B cell (primary cell): Measurements from ENCODE around the gene ZNF787. TPM values are rescaled to one million over a fixed set of nuclear protein-coding genes. Genes with fewer than 3 reads are reported as not detected.

ENCODE experiments used
- ATAC-seq: fragments of 200-7000 bp; cut with Tn5 transposase; one replicate; pipeline ENCODE4 v1.10.0; 2021; ENCODE audit warnings: low read depth, mild to moderate bottlenecking, moderate number of reproducible peaks, moderate library complexity
- CTCF ChIA-PET: fragments of 350-600 bp; sonication (Branson Sonifier 250); formaldehyde crosslinking; loops from one replicate; lab custom pipeline; 2021; ENCODE audit warnings: antibody characterized with exemption, inconsistent platforms; lab: Charles Lee
- POLR2A ChIA-PET: fragments of 350-600 bp; sonication (Branson Sonifier 250); formaldehyde crosslinking; loops from one replicate; lab custom pipeline; 2021; ENCODE audit warnings: antibody characterized with exemption; lab: Charles Lee
- DNase-seq: peaks from one replicate; pipeline ENCODE4 v3.0.0; 2013
- H2AFZ ChIP-seq: 2 replicates; pipeline ENCODE4 v1.6.1; 2012; ENCODE audit warnings: mild to moderate bottlenecking, low read depth, low read length; ENCODE audit not compliant: insufficient read depth, poor library complexity, severe bottlenecking
- H3K27ac ChIP-seq, 2 donors: 1 replicate in 1 of 2; 2 replicates in 1 of 2; pipeline ENCODE4 v1.5.1; 2012 to 2013; ENCODE audit warnings: low read length in 2 of 2, mild to moderate bottlenecking in 2 of 2, moderate library complexity in 1 of 2
- H3K27me3 ChIP-seq, 4 experiments: fragments of 200-600 bp in 1 of 4; sonication (generic) in 1 of 4; replicated peaks in 1 of 4; 1 replicate in 2 of 4; 2 replicates in 2 of 4; pipeline versions ENCODE4 v1.6.1 to v1.7.0; 2013 to 2016; ENCODE audit warnings: low read length in 3 of 4, mild to moderate bottlenecking in 2 of 4, mixed read lengths in 1 of 4, moderate library complexity in 1 of 4; ENCODE audit not compliant: insufficient read depth in 4 of 4, control insufficient read depth in 3 of 4; ENCODE audit errors: control extremely low read depth in 1 of 4
- H3K36me3 ChIP-seq, 2 experiments: replicated peaks in 1 of 2; 1 replicate in 1 of 2; 2 replicates in 1 of 2; pipeline versions ENCODE4 v1.6.1 to v1.7.1; 2013; ENCODE audit warnings: low read length in 1 of 2; ENCODE audit not compliant: insufficient read depth in 2 of 2, control insufficient read depth in 1 of 2; ENCODE audit errors: control extremely low read depth in 1 of 2, extremely low read depth in 1 of 2
- H3K4me1 ChIP-seq, 2 donors: fragments of 200-600 bp in 1 of 2; sonication (generic) in 1 of 2; 1 replicate in 1 of 2; 2 replicates in 1 of 2; pipeline versions ENCODE4 v1.5.1 to v1.6.1; 2013 to 2017; ENCODE audit warnings: low read length in 2 of 2; ENCODE audit not compliant: control insufficient read depth in 2 of 2, insufficient read depth in 2 of 2
- H3K4me2 ChIP-seq: replicated peaks from 2 replicates; pipeline ENCODE3; 2012; ENCODE audit warnings: mild to moderate bottlenecking, low read depth, low read length; ENCODE audit not compliant: poor library complexity, severe bottlenecking
- H3K4me3 ChIP-seq, 5 experiments: fragments of 200-600 bp in 1 of 5; sonication (generic) in 1 of 5; 1 replicate in 3 of 5; 2 replicates in 2 of 5; pipeline versions ENCODE4 v1.5.1 to v1.7.0; 2011 to 2016; ENCODE audit warnings: low read length in 4 of 5, mild to moderate bottlenecking in 4 of 5, low read depth in 2 of 5, control low read depth in 1 of 5, moderate library complexity in 1 of 5; ENCODE audit not compliant: insufficient read depth in 1 of 5; ENCODE audit errors: control extremely low read depth in 1 of 5, extremely low read depth in 1 of 5
- H3K79me2 ChIP-seq: fragments of 200-600 bp; sonication (generic); one replicate; pipeline ENCODE4 v1.6.0; 2016; ENCODE audit warnings: low read length; ENCODE audit not compliant: control insufficient read depth, insufficient read depth
- H3K9ac ChIP-seq: fragments of 200-600 bp; sonication (generic); 2 replicates; pipeline ENCODE4 v1.6.1; 2017; ENCODE audit warnings: mild to moderate bottlenecking, low read length, moderate library complexity
- H3K9me3 ChIP-seq, 3 donors: one replicate each; pipeline versions ENCODE4 v1.6.1 to v1.7.1; 2013; ENCODE audit warnings: low read length in 2 of 3; ENCODE audit not compliant: control insufficient read depth in 2 of 3, insufficient read depth in 1 of 3; ENCODE audit errors: control extremely low read depth in 1 of 3
- H4K20me1 ChIP-seq: 2 replicates; pipeline ENCODE4 v1.6.0; 2012; ENCODE audit warnings: mild to moderate bottlenecking, low read length; ENCODE audit not compliant: insufficient read depth, control insufficient read depth, poor library complexity, severe bottlenecking
- H3K27ac Mint-ChIP-seq: one replicate; pipeline ENCODE4 v1.8.0; 2021; ENCODE audit warnings: mixed read lengths
- H3K27me3 Mint-ChIP-seq: one replicate; pipeline ENCODE4 v1.8.0; 2021; ENCODE audit warnings: mixed read lengths
- H3K4me1 Mint-ChIP-seq: one replicate; pipeline ENCODE4 v1.8.0; 2021; ENCODE audit warnings: mixed read lengths
- H3K4me3 Mint-ChIP-seq: one replicate; pipeline ENCODE4 v1.8.0; 2021; ENCODE audit warnings: mixed read lengths
- H3K9me3 Mint-ChIP-seq: one replicate; pipeline ENCODE4 v1.8.0; 2022; ENCODE audit warnings: mixed read lengths; ENCODE audit not compliant: insufficient read depth
- CTCF ChIP-seq: fragments of 200-600 bp; IDR thresholded peaks from one replicate; pipeline ENCODE4 v1.8.0; 2022; ENCODE audit warnings: antibody characterized with exemption, mild to moderate bottlenecking
- EZH2 ChIP-seq: IDR thresholded peaks from 2 replicates; pipeline ENCODE4 v1.6.1; 2012; ENCODE audit warnings: borderline replicate concordance, low read depth, mild to moderate bottlenecking, moderate library complexity, low read length; ENCODE audit not compliant: insufficient read depth, poor library complexity, severe bottlenecking
- WGBS: methylation state at CpG from one replicate; pipeline ENCODE4 v1.1.5; 2013; ENCODE audit warnings: missing lambda C conversion rate; ENCODE audit not compliant: insufficient coverage; 5-methylcytosine and 5-hydroxymethylcytosine counted together
- intact Hi-C: fragments of 100-400 bp; cut with micrococcal nuclease; formaldehyde crosslinking; loops from one replicate; pipeline ENCODE4 v1.10.0; 2022
- polyA plus RNA-seq: library from polyadenylated mRNA; depleted of rRNA; stranded (reverse); fragments of >200 nt; gene quantifications from 2 replicates; pipeline ENCODE4 v1.2.3, GENCODE V29; 2012
- total RNA-seq, 2 donors: library from RNA; stranded (reverse); fragments of 120-200 nt in 1 of 2; gene quantifications; 1 replicate in 1 of 2; 2 replicates in 1 of 2; pipeline versions ENCODE4 v1.2.3 to v1.2.4, GENCODE V29; 2013 to 2022

The ZNF787 gene
- total and polyA plus RNA-seq, 2 donors (not counting 1 experiment from before 2014, with no cell fraction given): 19.6 to 47.9 TPM

- peaks cover 29 to 45% of the 10 kb centered on the region in 2 donors for H3K4me1 ChIP-seq
- TF ChIP-seq EZH2 (no peak), CTCF (no peak)
- H3K79me2 ChIP-seq: peaks cover 70% of the 10 kb centered on the region
- Mint-ChIP-seq H3K27ac (peak overlapping the region; percentile 96), H3K27me3 (no peaks in the 10 kb centered on the region), H3K9me3 (no peaks in the 10 kb centered on the region), H3K4me3 (peak overlapping the region; percentile 94), H3K4me1 (peaks cover 55% of the 10 kb centered on the region)
- H4K20me1 ChIP-seq: peaks cover 52% of the 10 kb centered on the region
- no peaks in the 10 kb centered on the region for H3K27me3 ChIP-seq
- no peak for ATAC-seq
- H3K4me2 ChIP-seq: peak overlapping the region; percentile 97
- H3K9me3 ChIP-seq: no peaks in the 10 kb centered on the region
- H3K27ac ChIP-seq: peak overlapping the region; percentile 23 to 94
- peak overlapping the region in 1 of 5 experiments; percentile 81 for H3K4me3 ChIP-seq
- H3K36me3 ChIP-seq: peaks cover 0 to 18% of the 10 kb centered on the region in 2 experiments
- CTCF ChIA-PET: interaction anchor here (1.2 kb wide), 1 partner anchor 38 kb away, joined by 4 read pairs; no protein-coding TSS in a partner anchor
- no peak overlapping the region for H2AFZ ChIP-seq
- intact Hi-C loops: no loop called here
- 63% methylated on average over 5 of the region's 8 CpGs for WGBS
- POLR2A ChIA-PET: no interaction called here
- peak overlapping the region; percentile 78 for H3K9ac ChIP-seq
- DNase-seq: no peak
These were observed 2.2 kb downstream of the ZNF787 start for GRCh38 chr19:56118666-56119581.

DNA sequence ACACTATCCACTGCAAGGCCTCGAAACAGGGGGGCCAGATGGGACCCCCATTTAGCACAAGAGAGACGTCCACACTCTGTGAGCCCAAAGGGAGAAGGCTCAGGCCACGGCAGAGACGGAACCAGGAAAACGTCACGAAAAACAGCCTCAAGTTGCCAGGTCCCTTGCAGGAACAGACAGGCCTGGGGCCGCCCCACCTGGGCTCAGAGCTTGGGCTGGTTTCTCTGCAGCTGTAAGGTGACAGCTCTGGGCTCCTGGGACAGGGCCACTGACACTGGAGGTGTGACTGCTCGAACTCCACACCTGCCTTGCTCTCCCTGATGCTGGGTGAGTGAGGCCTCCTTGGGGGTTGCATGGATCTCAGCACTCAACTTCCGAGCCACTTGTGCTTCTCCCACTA lies 3.2 kb downstream of the ZNF787 start:
- Histone ChIP-seq H4K20me1 (peaks cover 62% of the 10 kb centered on the region), H3K27ac (no peak overlapping the region), H3K9me3 (no peaks in the 10 kb centered on the region), H3K9ac (no peak overlapping the region), H3K4me1 (peaks cover 39 to 55% of the 10 kb centered on the region in 2 donors), H3K36me3 (peaks cover 0 to 18% of the 10 kb centered on the region in 2 experiments), H3K79me2 (peaks cover 80% of the 10 kb centered on the region), H3K27me3 (no peaks in the 10 kb centered on the region), H3K4me2 (no peak overlapping the region), H2AFZ (no peak overlapping the region), H3K4me3 (no peak overlapping the region)
- ChIA-PET POLR2A (no interaction called here), CTCF (no interaction called here)
- DNase-seq: no peak
- WGBS: 86% methylated on average over 8 of the region's 9 CpGs
- Mint-ChIP-seq H3K4me1 (peaks cover 66% of the 10 kb centered on the region), H3K27me3 (no peaks in the 10 kb centered on the region), H3K9me3 (no peaks in the 10 kb centered on the region), H3K4me3 (peak overlapping the region; percentile 49), H3K27ac (peak overlapping the region; percentile 96)
- intact Hi-C loops: no loop called here
- no peak for TF ChIP-seq EZH2
- TF ChIP-seq CTCF: no peak
- ATAC-seq: no peak
